H1 (cell line): ENCODE measurements around the gene MAN1C1. TPM values are rescaled to one million over a fixed set of nuclear protein-coding genes. Genes with fewer than 3 reads are reported as not detected.

ENCODE experiments used
- CTCF ChIA-PET: fragments of 300-600 bp; sonication (Branson Sonifier 250); formaldehyde crosslinking; loops from one replicate; lab custom pipeline; 2021; ENCODE audit not compliant: partially characterized antibody; lab: Charles Lee
- POLR2A ChIA-PET: fragments of 300-600 bp; sonication (Branson Sonifier 250); formaldehyde crosslinking; loops from one replicate; lab custom pipeline; 2021; ENCODE audit warnings: inconsistent platforms; ENCODE audit not compliant: partially characterized antibody; lab: Charles Lee
- DNase-seq, 2 experiments: peaks; one replicate each; pipeline versions ENCODE4 v3.0.0 to v3.0.0-alpha.2; 2010 to 2022; ENCODE audit warnings: low spot score in 2 of 2, low read depth in 1 of 2, mixed read lengths in 1 of 2
- FAIRE-seq: peaks from 2 replicates; lab custom pipeline; 2011; peaks lifted over from hg19 to GRCh38; lab: Jason Lieb, UNC
- H2AFZ ChIP-seq: 2 replicates; pipeline ENCODE4 v1.8.1; 2012; ENCODE audit warnings: low read length, inconsistent platforms
- H2AK5ac ChIP-seq: 2 replicates; pipeline ENCODE4 v1.6.1; 2013; ENCODE audit warnings: low read depth, low read length
- H2BK120ac ChIP-seq: replicated peaks from 2 replicates; pipeline ENCODE3; 2013; ENCODE audit warnings: low read depth, low read length, inconsistent platforms
- H2BK12ac ChIP-seq: 2 replicates; pipeline ENCODE4 v1.6.1; 2013; ENCODE audit warnings: low read depth, low read length
- H2BK15ac ChIP-seq: 2 replicates; pipeline ENCODE4 v1.6.1; 2013; ENCODE audit warnings: low read length
- H2BK20ac ChIP-seq: 2 replicates; pipeline ENCODE4 v1.6.1; 2013; ENCODE audit warnings: low read length
- H2BK5ac ChIP-seq: 2 replicates; pipeline ENCODE4 v1.6.1; 2013; ENCODE audit warnings: low read depth, low read length
- H3K14ac ChIP-seq: 2 replicates; pipeline ENCODE4 v1.6.1; 2013; ENCODE audit warnings: inconsistent platforms; ENCODE audit not compliant: insufficient read length
- H3K18ac ChIP-seq: 2 replicates; pipeline ENCODE4 v1.6.1; 2013; ENCODE audit warnings: low read length; ENCODE audit errors: extremely low read depth
- H3K23ac ChIP-seq: 2 replicates; pipeline ENCODE4 v1.6.1; 2013; ENCODE audit warnings: inconsistent platforms; ENCODE audit not compliant: insufficient read length
- H3K23me2 ChIP-seq: 2 replicates; pipeline ENCODE4 v1.6.1; 2013; ENCODE audit warnings: low read depth, low read length
- H3K27ac ChIP-seq: 2 replicates; pipeline ENCODE4 v1.6.1; 2011; ENCODE audit warnings: low read depth, low read length, inconsistent platforms
- H3K27me3 ChIP-seq, 4 experiments: replicated peaks in 1 of 4; 1 replicate in 1 of 4; 2 replicates in 3 of 4; pipeline versions ENCODE4 v1.6.1 to v1.8.1; 2011 to 2013; ENCODE audit warnings: low read length in 3 of 4, mild to moderate bottlenecking in 3 of 4, inconsistent platforms in 2 of 4, mixed read lengths in 2 of 4, moderate library complexity in 1 of 4; ENCODE audit not compliant: control insufficient read depth in 3 of 4, insufficient read depth in 3 of 4; ENCODE audit errors: extremely low read depth in 1 of 4
- H3K36me3 ChIP-seq, 4 experiments: 2 replicates each; pipeline versions ENCODE4 v1.6.1 to v1.8.1; 2011 to 2013; ENCODE audit warnings: mild to moderate bottlenecking in 4 of 4, low read length in 3 of 4, moderate library complexity in 2 of 4, control low read depth in 1 of 4, inconsistent platforms in 1 of 4; ENCODE audit not compliant: insufficient read depth in 4 of 4, control insufficient read depth in 2 of 4
- H3K4ac ChIP-seq: replicated peaks from 2 replicates; pipeline ENCODE3; 2013; ENCODE audit warnings: low read length, low read depth, mixed read lengths, inconsistent platforms; ENCODE audit not compliant: insufficient read length
- H3K4me1 ChIP-seq, 4 experiments: replicated peaks in 1 of 4; 1 replicate in 1 of 4; 2 replicates in 3 of 4; pipeline versions ENCODE4 v1.6.1 to v1.8.1; 2011 to 2013; ENCODE audit warnings: low read length in 3 of 4, inconsistent platforms in 2 of 4, mixed read lengths in 1 of 4; ENCODE audit not compliant: insufficient read depth in 4 of 4, control insufficient read depth in 3 of 4
- H3K4me2 ChIP-seq, 2 experiments: 2 replicates each; pipeline versions ENCODE4 v1.6.1 to v1.8.1; 2011 to 2013; ENCODE audit warnings: low read depth in 2 of 2, low read length in 2 of 2, control low read depth in 1 of 2, inconsistent platforms in 1 of 2, mild to moderate bottlenecking in 1 of 2; ENCODE audit not compliant: insufficient read depth in 1 of 2
- H3K4me3 ChIP-seq, 4 experiments: fragments of 200-600, 300-600 bp in 1 of 4; sonication (generic), shearing (Covaris generic), sonication (Bioruptor Twin) in 1 of 4; 2 replicates each; pipeline versions ENCODE4 v1.5.1 to v1.8.1; 2011 to 2016; ENCODE audit warnings: low read length in 4 of 4, low read depth in 3 of 4, control low read depth in 2 of 4, inconsistent platforms in 2 of 4, mild to moderate bottlenecking in 2 of 4, mixed read lengths in 1 of 4, moderate library complexity in 1 of 4; ENCODE audit not compliant: insufficient read depth in 2 of 4; ENCODE audit errors: extremely low read depth in 1 of 4
- H3K56ac ChIP-seq: replicated peaks from 2 replicates; pipeline ENCODE3; 2013; ENCODE audit warnings: low read depth, mild to moderate bottlenecking, mixed read lengths, low read length, inconsistent platforms; ENCODE audit not compliant: insufficient read length
- H3K79me1 ChIP-seq: 2 replicates; pipeline ENCODE4 v1.6.1; 2013; ENCODE audit warnings: low read depth, low read length, control low read depth
- H3K79me2 ChIP-seq, 2 experiments: 2 replicates each; pipeline versions ENCODE4 v1.6.1 to v1.8.1; 2012 to 2013; ENCODE audit warnings: low read length in 2 of 2, mild to moderate bottlenecking in 2 of 2, inconsistent platforms in 1 of 2; ENCODE audit not compliant: insufficient read depth in 2 of 2, control insufficient read depth in 1 of 2
- H3K9ac ChIP-seq, 4 experiments: replicated peaks in 1 of 4; 1 replicate in 1 of 4; 2 replicates in 3 of 4; pipeline versions ENCODE4 v1.6.1 to v1.8.1; 2011 to 2013; ENCODE audit warnings: low read depth in 3 of 4, low read length in 3 of 4, control low read depth in 2 of 4, mild to moderate bottlenecking in 2 of 4, moderate library complexity in 2 of 4, inconsistent platforms in 1 of 4; ENCODE audit errors: extremely low read depth in 1 of 4
- H3K9me3 ChIP-seq, 2 experiments: 2 replicates each; pipeline versions ENCODE4 v1.6.1 to v1.8.1; 2012 to 2013; ENCODE audit warnings: mild to moderate bottlenecking in 2 of 2, moderate library complexity in 2 of 2, control low read depth in 1 of 2, inconsistent platforms in 1 of 2, low read depth in 1 of 2, low read length in 1 of 2, mixed read lengths in 1 of 2; ENCODE audit not compliant: insufficient read depth in 2 of 2
- H4K20me1 ChIP-seq, 2 experiments: replicated peaks in 1 of 2; 2 replicates each; pipeline versions ENCODE3 to v1.8.1; 2011 to 2013; ENCODE audit warnings: inconsistent platforms in 2 of 2, low read length in 2 of 2, mild to moderate bottlenecking in 1 of 2; ENCODE audit not compliant: insufficient read depth in 2 of 2, control insufficient read depth in 1 of 2
- H4K5ac ChIP-seq: 2 replicates; pipeline ENCODE4 v1.6.1; 2013; ENCODE audit warnings: low read length, low read depth, mixed read lengths, inconsistent platforms; ENCODE audit not compliant: insufficient read length
- H4K8ac ChIP-seq: 2 replicates; pipeline ENCODE4 v1.8.0; 2013; ENCODE audit warnings: mild to moderate bottlenecking, moderate library complexity, low read length, inconsistent platforms; ENCODE audit not compliant: insufficient read depth; ENCODE audit errors: extremely low read depth
- H4K91ac ChIP-seq: replicated peaks from 2 replicates; pipeline ENCODE3; 2013; ENCODE audit warnings: low read length, mixed read lengths, inconsistent platforms; ENCODE audit not compliant: insufficient read length
- RAD21 ChIP-seq, 2 experiments: IDR thresholded peaks in 1 of 2; conservative IDR thresholded peaks in 1 of 2; 2 replicates each; pipeline ENCODE4 v1.6.1; 2011; ENCODE audit warnings: low read depth in 2 of 2, low read length in 2 of 2, improper control_type of control experiment in 1 of 2, inconsistent platforms in 1 of 2, mild to moderate bottlenecking in 1 of 2, moderate library complexity in 1 of 2
- WGBS, 2 experiments: shearing (Covaris generic) in 1 of 2; methylation state at CpG; one replicate each; pipeline versions ENCODE4 v1.1.6 to v1.1.7; 2013 to 2015; ENCODE audit warnings: low lambda C conversion rate in 2 of 2, mixed read lengths in 2 of 2, inconsistent platforms in 1 of 2, low coverage in 1 of 2, missing lambda C conversion rate in 1 of 2; ENCODE audit not compliant: insufficient replicate concordance in 2 of 2, insufficient coverage in 1 of 2, insufficient read length in 1 of 2; ENCODE audit errors: extremely low coverage in 1 of 2, missing lambda C conversion rate in 1 of 2; 5-methylcytosine and 5-hydroxymethylcytosine counted together
- polyA plus RNA-seq, 7 experiments: library from polyadenylated mRNA; depleted of rRNA in 3 of 7; stranded (reverse) in 5 of 7; unstranded in 2 of 7; fragments of >200 nt in 5 of 7; fragments of 200-250 nt in 2 of 7; gene quantifications; 1 replicate in 5 of 7; 2 replicates in 1 of 7; 4 replicates in 1 of 7; pipeline versions ENCODE4 v1.2.1 to v1.2.3, GENCODE V29; 2011 to 2013; ENCODE audit warnings: missing spikeins in 2 of 7, mixed read lengths in 2 of 7
- total RNA-seq: library from RNA; stranded (reverse); fragmentation: NEBNext Ultra II Directional; extraction: Animal tissue kit (Norgen Biotek cat#: 25700); gene quantifications from 2 replicates; pipeline ENCODE4 v1.2.1, GENCODE V29; 2021

The MAN1C1 gene
- total and polyA plus RNA-seq, 2 of the 8 experiments (the other 6 are each of a cell fraction or from before 2014, with no cell fraction given): 7.8 to 15.2 TPM

DNA sequence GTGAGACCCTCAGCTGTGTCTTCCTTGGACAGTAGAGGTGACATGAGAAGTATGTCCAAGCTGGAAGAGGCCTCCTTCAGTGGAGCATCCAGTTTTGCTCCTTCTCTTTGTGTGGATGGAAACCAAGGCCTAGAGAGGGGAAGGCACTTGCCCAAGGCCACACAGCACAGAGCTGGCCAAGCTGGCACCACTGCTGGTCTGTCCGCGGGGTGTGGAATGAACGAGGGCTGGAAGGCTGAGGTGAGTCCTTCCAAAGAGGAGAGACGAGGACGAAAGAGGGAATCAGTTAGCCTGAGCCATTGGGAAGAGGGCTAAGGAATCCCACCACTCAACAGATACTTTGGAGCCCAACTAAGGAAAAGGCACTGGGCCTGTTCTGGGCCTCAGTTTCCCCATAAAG lies 155.6 kb downstream of the MAN1C1 start:
- H3K27ac ChIP-seq: no peak overlapping the region
- no peak for TF ChIP-seq RAD21 (IDR thresholded peaks at IDR 0.05 in 1 of 2, conservative IDR thresholded peaks at IDR 0.05 in 1 of 2; ENCODE audit: low read depth in 2 of 2, low read length in 2 of 2)

More for the DNA sequence above, 155.6 kb downstream of the MAN1C1 start:
- no peak overlapping the region for H3K23ac ChIP-seq
- no peaks in the 10 kb centered on the region for H3K27me3 ChIP-seq
- ChIA-PET POLR2A (interaction anchor here (1.1 kb wide), 2 partner anchors 8 to 10 kb away, joined by 3 to 4 read pairs; no protein-coding TSS in a partner anchor), CTCF (interaction anchor here (0.6 to 2.4 kb wide), 7 partner anchors 12 to 266 kb away, joined by 3 to 13 read pairs (median 3); no protein-coding TSS in a partner anchor)
- H4K20me1 ChIP-seq: peaks cover 0 to 9% of the 10 kb centered on the region in 2 experiments
- H2BK12ac ChIP-seq: peak overlapping the region; percentile 92; the same call in 1 of the 2 replicates
- FAIRE-seq (no peak), DNase-seq (no peak)
- 0 out of 7 replicates have a peak overlapping the region, but pooled peaks of 1 of the 4 experiments have one; percentile 8 for H3K9ac ChIP-seq
- no peak overlapping the region for H3K4me3 ChIP-seq
- no peak overlapping the region for H3K4me2 ChIP-seq
- peak overlapping the region; percentile 84; the same call in 1 of the 2 replicates for H2AK5ac ChIP-seq
- H4K91ac ChIP-seq: peak overlapping the region; percentile 76
- no peaks in the 10 kb centered on the region for H3K79me1 ChIP-seq
- H3K23me2 ChIP-seq: peaks cover 20% of the 10 kb centered on the region; the same call in 1 of the 2 replicates
- no peaks in the 10 kb centered on the region for H3K79me2 ChIP-seq
- no peak overlapping the region for H2AFZ ChIP-seq
- no peak overlapping the region for H2BK20ac ChIP-seq
- no peak overlapping the region for H3K14ac ChIP-seq
- H3K18ac ChIP-seq: peak overlapping the region; percentile 38; the same call in 1 of the 2 replicates
- H3K4ac ChIP-seq: no peak overlapping the region
- no peak overlapping the region for H4K5ac ChIP-seq
- no peaks in the 10 kb centered on the region for H3K36me3 ChIP-seq
- no peak overlapping the region for H3K56ac ChIP-seq
- H4K8ac ChIP-seq: peak overlapping the region; percentile 59; the same call in 1 of the 2 replicates
- H2BK15ac ChIP-seq: peak overlapping the region; percentile 88
- H2BK120ac ChIP-seq: no peak overlapping the region
- H3K9me3 ChIP-seq: no peaks in the 10 kb centered on the region
- 97% methylated on average over 5 of the region's 5 CpGs; no CpG with 5 or more reads in 1 of the 2 experiments for WGBS, 2 experiments
- H2BK5ac ChIP-seq: 0 out of 2 replicates have a peak overlapping the region, but pooled peaks have one; percentile 35
- H3K4me1 ChIP-seq: peaks cover 0 to 9% (median 3%) of the 10 kb centered on the region in 4 experiments; a peak in 4 of 7 replicates
